Esophagus muscularis mucosa (tissue), 2 donors: ENCODE results near the gene CNOT6.

Experiments
- EP300 ChIP-seq: sonication (generic); formaldehyde crosslinking; IDR thresholded peaks from one replicate; pipeline ENCODE4 v1.6.1; 2017; ENCODE audit warnings: antibody characterized with exemption
- POLR2A ChIP-seq: fragments of 450-650 bp; IDR thresholded peaks from one replicate; pipeline ENCODE4 v1.6.1; 2017; ENCODE audit warnings: antibody characterized with exemption, moderate library complexity, mild to moderate bottlenecking, low read depth

DNA sequence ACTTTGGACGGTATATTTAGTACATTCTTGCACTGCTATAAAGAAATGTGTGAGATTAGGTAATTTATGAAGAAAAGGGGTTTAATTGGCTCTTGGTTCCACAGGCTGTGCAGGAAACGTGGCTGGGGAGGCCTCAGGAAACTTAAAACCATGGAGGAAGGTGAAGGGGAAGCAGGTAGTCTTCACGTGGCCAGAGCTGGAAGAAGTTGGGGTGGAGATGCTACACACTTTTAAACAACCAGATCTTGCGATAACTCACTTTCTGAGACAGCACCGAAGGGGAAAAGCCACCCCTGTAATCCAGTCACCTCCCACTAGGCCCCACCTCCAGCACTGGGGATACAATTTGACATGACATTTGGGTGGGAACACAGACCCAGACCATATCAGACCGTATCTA is 13.5 kb downstream of the CNOT6 start:
- TF ChIP-seq EP300: no peak
- TF ChIP-seq POLR2A: no peak
